ENCODE results near the gene USP6NL. TPM values are rescaled to one million over a fixed set of nuclear protein-coding genes. Genes with fewer than 3 reads are reported as not detected.
A peak's percentile ranks its signal among the peaks of the same experiment; 100 is the strongest.

The USP6NL gene
- total RNA-seq, 1 donor from 2014 or later: 33.3 TPM

GRCh38 chr10:11616021-11616420, 4.6 kb upstream of the USP6NL start:
- no peak for ATAC-seq

- ATAC-seq: no peak
Observed at GRCh38 chr10:11615396-11615795, 3.9 kb upstream of the USP6NL start.

- ATAC-seq: peak; percentile 89
Observed at GRCh38 chr10:11612021-11613001, 861 bp upstream of the USP6NL start.

- peak; percentile 12 for ATAC-seq
Observed at GRCh38 chr10:11610826-11611247, 613 bp downstream of the USP6NL start.

GRCh38 chr10:11610166-11610825, 1.2 kb downstream of the USP6NL start:
- no peak for ATAC-seq

- ATAC-seq: no peak
Observed at GRCh38 chr10:11609492-11610093, 1.9 kb downstream of the USP6NL start.

- no peak for ATAC-seq
Observed at GRCh38 chr10:11609052-11609451, 2.4 kb downstream of the USP6NL start.

- ATAC-seq: no peak
Observed at GRCh38 chr10:11608159-11609013, 3.1 kb downstream of the USP6NL start.

- ATAC-seq: no peak
Observed at GRCh38 chr10:11605807-11606408, 5.5 kb downstream of the USP6NL start.

GRCh38 chr10:11604865-11605650, 6.4 kb downstream of the USP6NL start:
- no peak for ATAC-seq

GRCh38 chr10:11603741-11604140, 7.7 kb downstream of the USP6NL start:
- no peak for ATAC-seq

GRCh38 chr10:11602919-11603523, 8.4 kb downstream of the USP6NL start:
- ATAC-seq: peak; percentile 48

- peak; percentile 50 for ATAC-seq
Observed at GRCh38 chr10:11602358-11602757, 9.1 kb downstream of the USP6NL start.

- ATAC-seq: no peak
Observed at GRCh38 chr10:11601670-11602069, 9.8 kb downstream of the USP6NL start.

- no peak for ATAC-seq
Observed at GRCh38 chr10:11600280-11600679, 11.2 kb downstream of the USP6NL start.

- no peak for ATAC-seq
Observed at GRCh38 chr10:11598712-11599397, 12.6 kb downstream of the USP6NL start.

GRCh38 chr10:11597470-11597869, 14.0 kb downstream of the USP6NL start:
- no peak for ATAC-seq

- ATAC-seq: no peak
Observed at GRCh38 chr10:11595395-11595692, 16.1 kb downstream of the USP6NL start.

- ATAC-seq: no peak
Observed at GRCh38 chr10:11594589-11595394, 16.7 kb downstream of the USP6NL start.
